HG03103 (cell line): ENCODE results near the gene RAB37.

Experiments used
- ATAC-seq: cut with Tn5 transposase; IDR thresholded peaks from one replicate; pipeline ENCODE4 v1.9.1; 2021; ENCODE audit warnings: low read depth; ENCODE audit not compliant: unreplicated experiment

The RAB37 gene, protein sequence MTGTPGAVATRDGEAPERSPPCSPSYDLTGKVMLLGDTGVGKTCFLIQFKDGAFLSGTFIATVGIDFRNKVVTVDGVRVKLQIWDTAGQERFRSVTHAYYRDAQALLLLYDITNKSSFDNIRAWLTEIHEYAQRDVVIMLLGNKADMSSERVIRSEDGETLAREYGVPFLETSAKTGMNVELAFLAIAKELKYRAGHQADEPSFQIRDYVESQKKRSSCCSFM

DNA sequence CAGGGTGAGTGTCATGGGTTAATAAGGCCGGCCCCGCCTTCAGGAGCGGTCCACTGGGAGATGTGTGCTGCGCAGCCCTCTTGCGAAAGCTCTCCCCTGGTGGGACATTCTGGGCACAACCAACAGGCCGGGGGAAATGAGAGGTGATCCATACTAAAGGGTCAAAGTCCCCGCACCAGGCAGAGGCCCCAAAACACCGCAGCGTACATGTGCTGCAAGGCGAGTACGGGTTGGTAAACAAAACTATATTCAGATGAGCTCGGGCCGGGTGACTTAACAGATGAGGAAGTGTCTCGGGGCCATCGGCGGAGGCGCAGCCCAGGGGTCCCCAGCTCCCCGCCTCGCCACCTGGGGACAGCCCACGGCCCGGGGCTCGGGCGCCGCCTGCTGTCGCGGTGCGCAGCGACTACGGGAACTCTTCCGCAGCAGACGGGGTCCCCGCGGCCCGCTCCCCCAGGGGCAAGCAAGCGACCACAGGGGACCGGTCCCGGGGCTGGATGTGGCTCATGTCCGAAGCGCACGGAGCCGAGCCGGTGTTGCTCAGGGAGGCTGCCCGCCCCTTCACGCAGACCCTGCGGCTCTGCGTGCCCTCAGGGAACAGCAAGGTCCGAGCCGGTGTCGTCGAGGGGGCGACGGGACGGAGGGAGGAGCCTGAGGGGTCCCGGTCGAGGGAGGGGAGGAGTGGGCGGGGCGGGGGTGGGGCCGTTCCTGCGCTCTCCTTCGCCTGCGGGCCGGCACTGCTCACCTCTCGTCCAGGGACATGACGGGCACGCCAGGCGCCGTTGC, at the start of gene RAB37:
Gene RAB37 (plus strand): TSS at position 744 of the 786 bp plus-strand sequence. CDS start 17 bp downstream, at position 761.
- ATAC-seq: no peak

DNA sequence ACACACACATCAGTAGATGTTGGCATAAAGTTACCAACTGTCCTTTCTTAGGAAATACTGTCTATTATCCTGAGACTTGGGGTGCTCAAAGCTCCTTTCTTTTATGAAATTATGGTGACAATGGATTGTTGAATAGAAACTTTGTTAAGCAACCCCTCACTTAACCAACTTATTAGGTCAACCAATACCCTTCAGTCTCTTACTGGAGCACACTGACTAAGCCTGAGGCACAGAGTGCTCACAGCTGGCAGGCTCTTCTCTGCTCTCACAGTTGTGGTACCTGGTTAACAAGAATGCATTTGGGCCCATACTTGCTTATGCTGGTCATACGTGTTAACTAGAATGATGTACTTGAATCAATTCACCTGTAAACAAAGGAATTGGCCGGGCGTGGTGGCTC, 49.2 kb upstream of the RAB37 start:
- ATAC-seq: no peak

DNA sequence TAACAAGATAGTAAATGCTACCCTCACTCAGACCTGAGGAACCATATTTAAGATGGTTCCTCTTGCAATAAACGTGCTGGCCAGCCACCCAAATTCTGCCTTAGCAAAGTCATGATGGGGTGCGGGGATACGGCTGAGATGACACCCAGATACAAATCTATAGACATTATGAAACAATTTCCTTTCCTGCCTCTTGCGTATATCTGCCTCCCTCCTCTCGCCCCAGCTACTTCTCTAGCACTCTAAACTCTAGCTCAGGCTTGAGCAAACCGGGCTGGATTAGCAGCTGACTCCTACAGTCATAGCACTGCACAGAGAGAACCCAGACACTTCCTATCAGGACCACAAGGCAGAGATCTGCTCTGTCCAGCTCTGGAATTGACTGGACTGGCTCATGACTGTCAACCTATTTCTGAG, 46.6 kb upstream of the RAB37 start:
- no peak for ATAC-seq

DNA sequence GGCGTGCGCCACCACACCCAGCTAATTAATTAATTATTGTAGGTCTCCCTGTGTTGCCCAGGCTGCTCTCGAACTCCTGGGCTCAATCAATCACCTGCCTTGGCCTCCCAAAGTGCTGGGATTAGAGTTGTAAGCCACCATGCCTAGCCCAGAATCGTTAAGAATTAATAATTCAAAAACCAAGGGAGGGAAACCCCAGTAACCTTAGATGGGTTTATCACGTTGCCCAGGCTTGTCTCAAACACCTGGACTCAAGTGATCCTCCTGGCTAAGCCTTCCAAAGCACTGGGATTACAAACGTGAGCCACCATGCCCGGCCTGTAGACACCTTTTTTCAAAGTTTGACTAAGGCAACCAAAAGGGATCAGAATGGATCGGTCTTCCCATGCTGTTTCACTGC, 45.9 kb upstream of the RAB37 start:
- ATAC-seq: no peak

DNA sequence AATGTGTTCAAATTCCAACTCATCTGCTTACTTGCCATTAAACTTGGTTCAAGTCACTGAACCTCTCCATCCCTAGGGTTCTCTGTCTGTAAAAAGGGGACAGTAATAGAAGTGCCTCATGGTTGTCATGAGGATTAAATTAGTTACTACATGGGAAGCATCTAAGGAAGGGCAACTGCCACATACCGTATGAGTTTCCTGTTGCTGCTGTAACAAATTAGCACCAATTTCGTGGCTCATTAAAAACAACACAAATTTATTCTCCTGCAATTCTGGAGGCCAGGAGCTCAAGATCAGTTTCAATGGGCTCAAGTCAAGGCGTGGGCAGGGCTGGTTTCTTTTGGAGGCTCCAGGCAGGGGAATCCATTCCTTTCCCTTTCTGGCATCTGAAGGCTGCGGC, 43.0 kb upstream of the RAB37 start:
- ATAC-seq: no peak

DNA sequence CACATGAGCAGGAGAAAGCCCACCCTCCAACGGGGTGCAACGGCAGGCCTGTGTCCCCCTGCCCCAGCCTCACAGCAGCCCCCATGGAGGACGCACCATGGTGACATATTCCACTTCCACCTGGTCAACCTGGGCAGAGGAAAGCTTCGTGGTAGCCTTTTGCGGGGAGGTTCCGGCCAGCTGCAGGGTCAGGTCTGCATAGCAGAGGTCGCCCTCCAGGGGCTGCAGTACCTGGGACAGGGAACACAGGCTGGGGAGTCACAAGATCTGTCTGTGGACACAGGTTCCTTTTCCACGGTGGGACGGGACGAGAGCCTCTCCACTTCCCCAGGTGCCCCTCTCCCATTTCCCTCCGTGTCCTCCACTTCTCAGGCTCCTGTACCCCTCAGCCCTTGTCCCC, 41.4 kb upstream of the RAB37 start:
- no peak for ATAC-seq

DNA sequence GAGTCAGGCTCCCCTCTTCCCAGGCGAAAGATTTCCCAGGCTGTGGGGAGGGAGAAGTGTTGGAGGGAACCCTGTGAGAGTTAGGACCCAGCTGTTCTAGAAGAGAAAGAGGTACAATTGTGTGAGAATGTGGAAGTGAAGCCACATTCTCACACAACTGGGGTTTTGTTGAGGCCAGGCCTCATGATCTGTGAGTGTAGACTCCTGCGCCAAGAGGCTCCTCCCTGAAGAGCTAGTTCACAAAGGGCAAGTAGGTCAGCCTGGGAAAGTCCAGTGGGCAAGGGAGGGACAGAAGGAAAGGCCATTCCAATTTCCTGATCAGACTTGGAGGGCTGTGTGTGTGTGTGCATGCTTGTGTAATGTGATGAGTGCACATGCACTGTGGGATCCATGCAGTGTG, 39.5 kb upstream of the RAB37 start:
- no peak for ATAC-seq

DNA sequence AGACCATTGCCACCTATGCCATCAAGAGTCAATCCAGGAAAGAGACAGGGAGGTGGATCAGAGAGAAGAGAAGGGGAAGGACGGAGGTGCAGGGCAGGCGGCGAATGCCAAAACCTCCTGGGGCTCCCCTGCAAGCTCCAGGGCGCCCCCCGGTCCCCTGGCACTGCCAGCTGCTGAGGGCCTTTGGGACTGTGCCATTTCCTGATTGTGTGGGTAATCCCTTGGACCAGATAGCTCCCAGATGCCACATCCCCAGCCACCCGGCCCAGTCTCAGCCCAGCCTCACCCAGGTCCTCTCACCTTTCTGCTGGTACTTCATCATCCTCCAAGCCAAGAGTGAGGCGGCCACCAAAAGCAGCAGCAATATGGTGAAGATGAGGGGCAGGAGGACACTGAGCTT, 39.0 kb upstream of the RAB37 start:
- ATAC-seq: no peak

DNA sequence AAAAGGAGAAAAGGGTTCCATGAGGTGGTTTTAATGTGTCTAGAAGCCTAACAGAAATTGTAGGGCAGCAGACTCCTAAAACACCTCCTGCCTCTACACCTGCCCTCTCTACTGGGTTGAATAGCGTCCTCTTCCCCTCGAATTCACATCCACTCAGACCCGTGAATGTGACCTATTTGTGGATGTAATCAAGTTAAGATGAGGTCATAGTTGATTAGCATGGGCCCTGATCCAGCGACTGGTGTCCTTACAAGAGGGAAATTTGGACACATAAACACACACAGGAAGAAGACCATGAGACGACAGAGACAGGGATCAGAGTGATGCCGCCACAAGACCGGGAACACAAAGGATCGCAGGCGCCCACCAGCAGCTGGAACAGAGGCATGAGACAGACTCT, 37.8 kb upstream of the RAB37 start:
- ATAC-seq: no peak

DNA sequence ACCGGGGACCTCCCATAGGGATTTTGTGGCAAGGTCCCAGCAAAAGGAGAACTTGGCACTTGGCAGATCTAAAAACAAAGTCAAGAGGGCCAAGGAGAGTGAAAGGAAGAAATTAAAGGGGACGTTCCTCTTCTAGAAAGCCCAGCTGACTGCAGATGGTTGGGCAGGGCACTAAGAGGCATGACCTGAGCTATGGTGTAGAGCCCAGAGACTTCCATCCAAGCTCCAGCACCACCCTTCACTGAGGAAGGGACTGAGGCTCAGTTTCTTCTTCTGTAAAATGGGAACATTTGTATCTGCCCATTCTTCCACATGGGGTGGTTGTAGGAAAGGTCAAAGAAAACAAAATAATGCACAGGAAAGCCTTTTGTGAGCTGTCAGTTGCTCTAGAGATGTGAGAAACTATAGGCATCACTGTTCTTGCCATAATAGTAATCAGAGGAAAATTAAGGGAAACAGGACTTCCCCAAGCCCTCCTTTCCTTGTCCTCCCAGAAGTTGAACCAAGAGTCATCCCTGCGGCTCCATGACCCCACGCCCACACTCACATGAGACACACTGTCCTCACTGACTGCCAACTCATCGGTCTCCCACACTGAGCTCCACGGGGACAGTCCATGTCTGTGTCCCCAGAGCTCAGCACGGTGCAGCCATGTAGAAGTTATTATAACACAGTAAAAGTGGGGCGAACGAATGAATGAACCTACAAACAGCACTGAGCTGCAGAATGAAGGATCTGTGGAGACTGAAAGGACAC, 34.8 kb upstream of the RAB37 start:
- ATAC-seq: no peak

DNA sequence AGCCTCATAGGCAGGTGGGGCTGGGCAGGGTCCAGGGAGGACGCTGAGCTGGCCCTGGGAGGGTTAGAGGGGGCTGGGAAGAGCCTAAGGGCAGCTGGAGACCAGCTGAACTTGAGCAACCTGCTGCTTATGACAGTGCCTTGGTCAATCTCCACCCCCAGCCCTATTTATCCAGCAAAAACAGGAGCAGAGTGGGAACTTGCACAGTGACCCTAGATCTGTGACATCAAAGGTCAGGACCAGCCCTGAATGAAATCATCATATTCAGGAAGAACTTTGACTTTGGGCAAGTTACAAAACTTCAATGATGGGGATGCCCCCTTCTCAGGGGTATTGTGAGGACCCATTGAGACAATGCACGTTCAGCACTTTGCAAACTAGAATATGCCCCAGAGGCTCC, 33.7 kb upstream of the RAB37 start:
- no peak for ATAC-seq

DNA sequence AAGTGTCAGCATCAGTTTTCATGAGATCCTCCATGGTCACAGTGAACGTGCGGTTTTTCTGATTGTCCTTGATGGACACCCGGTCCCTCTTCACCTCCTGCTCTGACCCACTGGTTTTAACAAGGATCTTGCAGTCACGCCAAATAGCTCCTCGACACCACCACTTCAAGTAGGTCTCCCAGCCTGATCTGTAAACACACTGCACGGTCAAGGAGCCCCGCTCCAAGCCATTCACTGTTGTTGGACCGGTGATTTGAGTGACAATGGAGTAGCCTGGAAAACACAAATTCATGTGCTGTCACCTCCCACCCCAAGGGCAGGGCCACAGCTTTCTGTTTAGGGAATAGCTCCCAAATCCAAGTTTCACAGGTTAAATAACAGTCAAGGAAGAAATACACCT, 32.5 kb upstream of the RAB37 start:
- no peak for ATAC-seq

DNA sequence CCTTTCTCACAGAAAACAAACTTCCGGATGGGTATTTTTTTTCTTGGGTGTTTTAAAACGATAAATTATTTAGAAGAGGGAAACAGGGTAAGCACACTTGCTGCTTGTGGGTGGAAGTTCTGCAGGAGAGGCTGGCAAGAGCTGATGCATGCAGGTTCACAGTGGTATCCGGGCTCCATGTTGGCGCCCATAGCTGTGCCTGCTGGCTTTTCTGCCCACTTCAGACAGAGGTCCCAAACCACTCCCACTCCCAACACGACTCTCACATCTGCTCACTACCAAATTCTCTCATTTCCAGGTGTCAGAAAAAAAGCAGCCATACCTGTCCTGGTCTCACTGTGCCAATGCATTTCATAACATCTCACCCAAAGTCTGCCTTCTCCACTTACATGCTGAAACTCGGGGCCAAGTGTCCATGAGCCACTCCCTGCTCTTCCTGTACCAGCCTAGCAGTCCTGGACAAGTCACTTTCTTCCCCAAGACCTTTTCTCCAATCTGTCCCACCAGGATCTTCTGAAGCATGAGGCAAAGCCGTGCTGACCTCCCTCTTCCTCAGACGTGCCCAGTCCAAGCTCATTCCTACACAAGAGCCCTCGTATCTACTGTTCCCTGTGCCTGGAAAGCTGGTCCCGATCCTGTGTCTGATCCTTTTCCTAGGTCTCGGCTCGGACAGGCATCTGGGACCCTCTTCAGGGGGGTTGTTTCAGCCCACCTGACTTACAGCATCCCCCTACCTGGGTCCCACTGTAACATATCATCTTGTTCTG, 25.8 kb upstream of the RAB37 start:
- ATAC-seq: no peak

DNA sequence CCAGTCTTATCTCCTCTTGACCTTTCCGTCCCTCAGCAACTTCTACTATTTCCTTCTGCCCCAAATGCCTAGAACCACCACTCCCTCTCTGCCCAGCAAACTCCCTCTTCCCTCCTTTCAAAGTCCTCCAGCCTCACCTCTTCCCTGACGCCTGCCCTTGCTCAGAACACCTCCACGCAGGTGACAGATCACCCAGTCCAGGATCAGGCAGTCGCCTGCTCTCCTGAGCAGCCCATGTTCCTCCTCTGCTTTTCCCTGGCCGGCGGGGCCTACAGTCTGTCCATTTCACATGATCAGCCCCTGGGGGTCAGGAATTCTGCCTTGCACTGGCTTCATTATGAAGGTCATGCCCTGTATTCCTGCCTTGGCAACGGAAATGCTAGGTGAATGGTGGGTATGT, 24.8 kb upstream of the RAB37 start:
- no peak for ATAC-seq

DNA sequence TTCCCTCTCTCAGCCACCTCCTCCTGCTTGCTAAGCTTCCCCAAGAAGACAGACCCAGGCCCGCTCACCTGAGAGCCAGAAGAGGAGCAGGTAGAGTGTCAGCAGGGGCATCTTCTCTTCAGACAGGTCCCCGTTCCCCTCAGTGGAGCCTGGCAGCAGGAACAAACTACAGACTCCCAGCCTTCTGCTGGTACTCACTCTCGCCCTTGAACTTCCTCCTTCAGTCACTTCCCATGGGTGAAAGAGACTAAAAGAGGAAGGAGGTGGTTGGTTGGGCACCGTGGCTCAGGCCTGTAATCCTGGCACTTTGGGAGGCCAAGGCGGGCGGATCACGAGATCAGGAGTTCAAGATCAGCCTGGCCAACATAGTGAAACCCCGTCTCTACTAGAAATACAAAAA, 24.3 kb upstream of the RAB37 start, which contains the start of gene CD300LF:
Gene CD300LF (minus strand): TSS at position 168 of the 400 bp plus-strand sequence. CDS start 57 bp downstream, at position 111.
- ATAC-seq: no peak

DNA sequence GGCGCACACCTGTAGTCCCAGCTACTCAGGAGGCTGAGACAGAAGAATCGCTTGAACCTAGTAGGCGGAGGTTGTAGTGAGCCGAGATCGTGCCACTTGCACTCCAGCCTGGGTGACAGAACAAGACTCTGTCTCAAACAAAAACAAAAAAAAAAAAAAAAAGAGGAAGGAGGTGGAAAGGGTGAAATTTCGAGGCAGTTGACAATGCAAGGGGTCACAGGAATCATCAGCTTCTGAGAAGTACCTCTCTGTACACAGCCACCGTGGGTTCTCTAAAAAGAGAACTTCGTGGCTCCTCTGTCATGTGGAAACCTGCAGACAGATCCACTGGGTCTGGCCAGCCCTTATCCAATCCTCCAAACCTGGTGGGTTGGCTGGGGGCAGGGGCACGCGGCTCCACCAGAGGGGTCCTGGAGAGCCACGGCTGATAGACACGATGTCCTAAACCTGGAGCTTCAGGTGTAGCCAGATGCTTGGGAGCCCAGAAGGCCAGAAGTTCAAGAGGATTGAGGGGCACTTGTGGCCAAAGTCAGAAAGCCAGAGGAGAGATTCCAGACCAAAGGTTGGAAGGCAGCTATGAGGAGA, 23.8 kb upstream of the RAB37 start:
- no peak for ATAC-seq

DNA sequence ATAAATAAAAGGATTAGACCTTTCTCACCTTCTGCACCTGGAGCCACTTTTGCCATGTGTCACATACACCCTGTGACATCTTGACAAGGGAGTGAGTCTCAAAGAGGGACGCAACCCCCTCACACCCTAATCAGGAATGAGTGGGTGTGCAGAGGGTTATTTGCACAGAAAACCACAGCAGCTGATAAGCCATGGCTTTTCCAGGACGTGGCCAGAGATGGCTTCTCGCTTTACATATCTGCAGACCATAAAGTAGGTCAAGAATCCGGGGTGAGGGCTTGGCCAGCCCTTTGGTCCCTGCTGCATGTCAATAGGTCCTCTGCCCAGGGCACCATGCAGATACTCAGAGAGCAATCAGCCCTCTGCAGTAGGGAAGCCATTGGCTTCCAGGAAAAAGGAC, 21.9 kb upstream of the RAB37 start:
- no peak for ATAC-seq

DNA sequence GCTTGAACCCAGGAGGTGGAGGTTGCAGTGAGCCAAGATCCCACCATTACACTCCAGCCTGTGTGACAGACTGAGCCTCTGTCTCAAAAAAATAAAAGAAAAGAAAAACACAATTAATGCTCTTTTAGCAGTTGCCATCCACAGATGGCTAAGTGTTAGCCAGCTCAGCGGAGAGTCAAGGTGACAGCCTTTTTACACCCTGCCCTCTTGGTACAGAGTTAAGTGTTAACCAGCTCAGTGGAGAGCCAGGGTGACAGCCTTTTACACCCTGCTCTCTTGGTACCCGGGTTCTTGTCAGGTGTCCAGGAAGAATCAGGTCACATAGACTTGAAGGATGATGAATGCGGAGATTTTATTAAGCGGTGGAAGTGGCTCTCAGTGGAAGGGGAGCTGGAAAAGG, 16.6 kb upstream of the RAB37 start:
- ATAC-seq: no peak

DNA sequence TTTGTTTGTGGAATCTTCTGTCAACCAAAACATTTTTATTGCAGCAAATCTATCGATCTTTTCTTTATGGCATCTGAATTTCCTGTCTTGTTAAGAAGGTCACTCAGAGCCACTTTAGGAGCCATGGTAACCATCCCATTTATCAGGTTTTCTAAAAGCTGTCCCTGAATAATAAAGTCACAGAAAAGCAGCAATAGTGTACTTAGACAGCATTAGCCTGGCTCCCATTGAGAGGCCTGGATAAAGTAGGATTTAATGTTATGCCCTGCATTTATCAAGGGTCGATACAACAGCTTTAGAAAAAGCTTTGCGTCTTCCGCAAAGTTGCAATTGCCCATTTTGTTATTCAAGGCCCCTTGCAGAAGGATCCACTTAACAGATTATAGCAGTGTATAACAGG, 14.3 kb upstream of the RAB37 start:
- no peak for ATAC-seq

DNA sequence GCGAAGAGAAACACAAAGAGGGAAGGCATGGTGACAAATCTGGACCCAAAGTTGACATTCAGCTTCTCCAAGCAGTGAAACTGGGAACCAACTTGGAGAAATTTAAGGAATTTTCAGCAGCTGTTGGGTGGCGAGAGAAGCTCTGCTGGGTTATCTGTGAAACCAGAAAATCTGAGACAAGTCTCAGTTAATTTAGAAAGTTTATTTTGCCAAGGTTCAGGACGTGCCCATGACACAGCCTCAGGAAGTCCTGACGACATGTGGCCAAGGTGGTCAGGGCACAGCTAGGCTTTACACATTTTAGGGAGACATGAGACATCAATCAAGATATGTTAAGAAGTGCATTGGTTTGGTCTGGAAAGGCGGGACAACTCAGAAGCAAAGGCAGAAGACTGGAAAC, 13.2 kb upstream of the RAB37 start:
- ATAC-seq: no peak
